Measurements from ENCODE around the gene ARSA. TPM values are rescaled to one million over a fixed set of nuclear protein-coding genes. Genes with fewer than 3 reads are reported as not detected.

ARSA gene
- total RNA-seq, 4 donors from 2014 or later = 33.2 to 51.5 (median 48.0) TPM

GRCh38 chr22:50672041-50672440, 44.1 kb upstream of the ARSA start:
- TF ChIP-seq EP300 (IDR thresholded peaks at IDR 0.05) (no peak), POLR2A (IDR thresholded peaks at IDR 0.05) (no peak), CTCF (IDR thresholded peaks at IDR 0.05) (no peak)
- Histone ChIP-seq H3K36me3 (no peaks in the 10 kb centered on the region), H3K4me3 (no peak overlapping the region), H3K9me3 (no peaks in the 10 kb centered on the region), H3K4me1 (peaks cover 0 to 17% (median 10%) of the 10 kb centered on the region in 4 donors), H3K27me3 (peaks cover 2 to 61% of the 10 kb centered on the region in 2 donors), H3K27ac (peak overlapping the region in 1 of 4 donors; percentile 50)
- no peak for DNase-seq (ENCODE audit: low spot score in 2 of 2)
- WGBS, 2 donors = 77 to 83% methylated on average over 8 of the region's 8 CpGs

DNA sequence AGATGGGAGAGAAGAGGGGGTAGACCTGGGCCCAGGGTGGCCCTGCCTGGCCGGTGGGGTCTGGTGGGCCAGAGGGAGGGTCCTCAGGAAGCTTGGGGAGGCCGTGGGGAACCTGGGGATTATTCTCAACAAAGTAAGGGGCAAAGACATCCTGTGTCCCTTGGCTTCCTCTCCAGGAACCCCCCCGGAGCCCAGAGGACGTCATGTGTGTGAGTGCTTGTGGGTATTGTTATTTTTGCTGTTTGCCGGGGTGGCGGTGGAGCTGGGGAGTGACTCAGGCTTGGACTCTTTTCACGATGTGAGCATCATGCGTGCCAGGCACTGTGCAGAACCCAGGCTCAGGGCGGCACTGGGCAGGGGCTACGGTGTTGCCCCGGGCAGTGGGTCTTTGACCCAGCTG, 43.7 kb upstream of the ARSA start:
- Histone ChIP-seq H3K4me1 (peaks cover 0 to 17% (median 10%) of the 10 kb centered on the region in 4 donors), H3K9me3 (no peaks in the 10 kb centered on the region), H3K36me3 (no peaks in the 10 kb centered on the region), H3K27ac (peak overlapping the region in 1 of 4 donors; percentile 50), H3K4me3 (no peak overlapping the region), H3K27me3 (peaks cover 2 to 57% of the 10 kb centered on the region in 2 donors)
- WGBS, 2 donors = 39% methylated on average over 10 to 11 of the region's 11 CpGs
- TF ChIP-seq POLR2A (IDR thresholded peaks at IDR 0.05) (no peak), CTCF (IDR thresholded peaks at IDR 0.05) (no peak), EP300 (IDR thresholded peaks at IDR 0.05) (no peak)
- DNase-seq (ENCODE audit: low spot score in 2 of 2) = no peak

GRCh38 chr22:50670914-50671538, 43.1 kb upstream of the ARSA start:
- Histone ChIP-seq H3K27me3 (peaks cover 2 to 51% of the 10 kb centered on the region in 2 donors), H3K4me1 (peaks cover 0 to 17% (median 10%) of the 10 kb centered on the region in 4 donors), H3K4me3 (no peak overlapping the region), H3K9me3 (no peaks in the 10 kb centered on the region), H3K36me3 (no peaks in the 10 kb centered on the region), H3K27ac (peak overlapping the region in 1 of 4 donors; percentile 50)
- 59 to 64% methylated on average over 10 of the region's 10 CpGs for WGBS, 2 donors
- no peak for TF ChIP-seq EP300 (IDR thresholded peaks at IDR 0.05)
- TF ChIP-seq POLR2A (IDR thresholded peaks at IDR 0.05) = no peak
- no peak for TF ChIP-seq CTCF (IDR thresholded peaks at IDR 0.05)
- no peak for DNase-seq (ENCODE audit: low spot score in 2 of 2)

DNA sequence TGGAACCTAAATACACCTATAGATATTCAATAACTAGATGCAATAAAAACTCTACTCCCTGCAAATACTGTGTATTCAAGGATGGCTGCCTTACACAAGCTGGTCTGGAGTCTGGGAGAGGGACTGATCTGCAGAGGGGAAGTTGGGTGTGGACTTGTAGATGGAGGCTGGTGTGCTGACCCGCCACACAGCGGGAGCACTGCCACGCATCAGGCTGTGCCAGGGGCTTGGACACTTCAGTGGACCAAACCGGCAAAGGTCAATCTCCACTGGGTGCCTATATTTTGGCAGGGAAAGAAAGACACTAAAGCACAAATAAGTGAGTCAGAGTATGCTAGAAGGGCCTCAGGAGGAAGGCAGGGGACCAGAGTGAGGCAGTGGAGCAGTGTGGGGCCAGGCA, 42.6 kb upstream of the ARSA start:
- H3K4me3 ChIP-seq = no peak overlapping the region
- no peaks in the 10 kb centered on the region for H3K9me3 ChIP-seq
- TF ChIP-seq EP300 (IDR thresholded peaks at IDR 0.05) = no peak
- TF ChIP-seq CTCF (IDR thresholded peaks at IDR 0.05) = no peak
- no peak for TF ChIP-seq POLR2A (IDR thresholded peaks at IDR 0.05)
- H3K36me3 ChIP-seq = no peaks in the 10 kb centered on the region
- H3K27ac ChIP-seq = no peak overlapping the region
- peaks cover 2 to 46% of the 10 kb centered on the region in 2 donors for H3K27me3 ChIP-seq
- WGBS, 2 donors = 55% methylated on average over 4 of the region's 4 CpGs
- peaks cover 0 to 17% (median 10%) of the 10 kb centered on the region in 4 donors for H3K4me1 ChIP-seq
- DNase-seq (ENCODE audit: low spot score in 2 of 2) = no peak

DNA sequence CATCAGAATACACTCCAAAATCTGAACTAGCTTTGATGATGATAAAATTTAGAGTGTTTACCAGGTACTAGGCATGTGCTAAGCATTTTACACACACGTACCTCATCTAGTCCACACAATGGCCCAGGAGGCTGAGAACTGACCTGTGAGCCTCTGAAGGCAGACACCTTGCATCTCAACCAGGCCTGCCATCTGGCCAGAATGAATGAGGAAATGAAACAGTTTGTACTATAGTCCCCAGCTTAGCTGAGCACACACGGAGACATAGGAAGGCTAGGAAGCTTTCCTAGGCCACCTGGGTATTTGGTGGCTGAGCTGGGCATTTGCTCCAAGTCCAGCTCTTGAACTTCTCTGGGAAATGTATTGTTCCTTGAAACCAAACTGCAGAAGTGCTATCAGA, 37.8 kb upstream of the ARSA start:
- WGBS, 2 donors = 65 to 70% methylated on average over 2 of the region's 2 CpGs

More for the DNA sequence above, 37.8 kb upstream of the ARSA start:
- no peak overlapping the region for H3K27ac ChIP-seq
- H3K4me1 ChIP-seq = no peaks in the 10 kb centered on the region
- no peak overlapping the region for H3K4me3 ChIP-seq
- no peak for DNase-seq (ENCODE audit: low spot score in 2 of 2)
- peaks cover 0 to 7% of the 10 kb centered on the region in 2 donors for H3K27me3 ChIP-seq
- H3K36me3 ChIP-seq = no peaks in the 10 kb centered on the region
- H3K9me3 ChIP-seq = no peaks in the 10 kb centered on the region
- TF ChIP-seq POLR2A (IDR thresholded peaks at IDR 0.05) (no peak), CTCF (IDR thresholded peaks at IDR 0.05) (no peak), EP300 (IDR thresholded peaks at IDR 0.05) (no peak)
